Lung (tissue), 12 donors: ENCODE measurements around the gene ESPN. TPM values are rescaled to one million over a fixed set of nuclear protein-coding genes. Genes with fewer than 3 reads are reported as not detected.
"Not testable (repeated sequence)": the region's sequence is repeated elsewhere in the genome, so short reads cannot be mapped to it uniquely, and the experiment has no call there.

ENCODE experiments used
- ATAC-seq: fragments of 200-7000 bp; cut with Tn5 transposase; one replicate; pipeline ENCODE4 v1.9.1; 2020; ENCODE audit warnings: moderate number of reproducible peaks; ENCODE audit not compliant: insufficient read depth, low FRiP score
- DNase-seq, 3 donors: peaks; one replicate each; pipeline ENCODE4 v3.0.0-alpha.2; 2013 to 2017
- H3K27ac ChIP-seq, 2 donors: one replicate each; pipeline ENCODE4 v1.5.1; 2013; ENCODE audit warnings: mild to moderate bottlenecking in 2 of 2, moderate library complexity in 2 of 2, control low read depth in 1 of 2, inconsistent platforms in 1 of 2, low read depth in 1 of 2, low read length in 1 of 2
- H3K27me3 ChIP-seq, 3 donors: one replicate each; pipeline ENCODE4 v1.5.1; 2013; ENCODE audit warnings: low read length in 2 of 3; ENCODE audit not compliant: control insufficient read depth in 3 of 3, insufficient read depth in 3 of 3
- H3K36me3 ChIP-seq, 4 donors: one replicate each; pipeline ENCODE4 v1.5.1; 2013; ENCODE audit warnings: low read length in 4 of 4, mild to moderate bottlenecking in 1 of 4, moderate library complexity in 1 of 4; ENCODE audit not compliant: control insufficient read depth in 4 of 4, insufficient read depth in 4 of 4
- H3K4me1 ChIP-seq, 5 donors: one replicate each; pipeline ENCODE4 v1.5.1; 2013; ENCODE audit warnings: low read length in 5 of 5, mild to moderate bottlenecking in 2 of 5, moderate library complexity in 1 of 5; ENCODE audit not compliant: control insufficient read depth in 5 of 5, insufficient read depth in 5 of 5
- H3K4me3 ChIP-seq: one replicate; pipeline ENCODE4 v1.5.1; 2013; ENCODE audit warnings: mild to moderate bottlenecking, control low read depth, moderate library complexity
- H3K9ac ChIP-seq, 2 donors: one replicate each; pipeline ENCODE4 v1.5.1; 2013; ENCODE audit warnings: low read length in 2 of 2, control low read depth in 1 of 2; ENCODE audit not compliant: insufficient read depth in 1 of 2
- H3K9me3 ChIP-seq, 4 donors: one replicate each; pipeline ENCODE4 v1.5.1; 2013; ENCODE audit warnings: low read length in 3 of 4, mild to moderate bottlenecking in 1 of 4, moderate library complexity in 1 of 4; ENCODE audit not compliant: control insufficient read depth in 4 of 4, insufficient read depth in 3 of 4
- CTCF ChIP-seq: IDR thresholded peaks from 2 replicates; pipeline ENCODE4 v1.5.1; 2012; ENCODE audit warnings: mild to moderate bottlenecking; ENCODE audit errors: control extremely low read depth, extremely low read depth
- WGBS, 2 donors: extraction: QIAGEN DNeasy Blood & Tissue Kit; methylation state at CpG; one replicate each; pipeline ENCODE4 v1.1.7; 2013; 5-methylcytosine and 5-hydroxymethylcytosine counted together
- polyA plus RNA-seq, 2 donors: library from polyadenylated mRNA; stranded (reverse); fragments of 200-250 nt; gene quantifications; one replicate each; pipeline ENCODE4 v1.2.1, GENCODE V29; 2013
- total RNA-seq, 2 donors: library from RNA; depleted of rRNA in 1 of 2; stranded (reverse); fragments of >200 nt in 1 of 2; gene quantifications; one replicate each; pipeline ENCODE4 v1.2.1, GENCODE V29; 2014 to 2021
- donor health status: control.
- donor health status: control.
- donor health status: Bipolar disorder and iron deficiency.
- donor health status: healthy.
- donor health status: DM: yes; HTN: yes; CAD: no.

Gene ESPN
- total and polyA plus RNA-seq, 4 donors: 2.1 to 20.8 (median 7.4) TPM

GRCh38 chr1:6491966-6492365, 67.4 kb downstream of the ESPN start:
- Histone ChIP-seq H3K9ac (no peak overlapping the region), H3K36me3 (no peaks in the 10 kb centered on the region), H3K9me3 (no peaks in the 10 kb centered on the region), H3K4me1 (peaks cover 0 to 18% (median 7%) of the 10 kb centered on the region in 5 donors), H3K27ac (peak overlapping the region in 1 of 2 donors; percentile 17), H3K27me3 (no peaks in the 10 kb centered on the region), H3K4me3 (no peak overlapping the region)
- no peak for ATAC-seq
- no peak for TF ChIP-seq CTCF
- WGBS, 2 donors: 76 to 80% methylated on average over 10 of the region's 10 CpGs
- no peak for DNase-seq

- WGBS, 2 donors: 88 to 95% methylated on average over 4 of the region's 4 CpGs
- H3K9ac ChIP-seq, H3K36me3 ChIP-seq, H3K27me3 ChIP-seq, DNase-seq, H3K9me3 ChIP-seq, H3K27ac ChIP-seq, ATAC-seq, H3K4me3 ChIP-seq: not testable (repeated sequence)
- peaks cover 0 to 18% (median 10%) of the 10 kb centered on the region in 5 donors for H3K4me1 ChIP-seq
Observed at GRCh38 chr1:6493834-6494223, 69.3 kb downstream of the ESPN start.

- H3K9ac ChIP-seq: no peak overlapping the region
- no peak overlapping the region for H3K27ac ChIP-seq
- TF ChIP-seq CTCF: no peak
- H3K36me3 ChIP-seq: no peaks in the 10 kb centered on the region
- ATAC-seq (no peak), DNase-seq (no peak)
- H3K4me3 ChIP-seq: no peak overlapping the region
- H3K9me3 ChIP-seq: no peaks in the 10 kb centered on the region
- H3K4me1 ChIP-seq: peaks cover 0 to 18% (median 10%) of the 10 kb centered on the region in 5 donors
- 88 to 90% methylated on average over 4 of the region's 4 CpGs for WGBS, 2 donors
- no peaks in the 10 kb centered on the region for H3K27me3 ChIP-seq
Observed at GRCh38 chr1:6494627-6495026, 70.1 kb downstream of the ESPN start.

GRCh38 chr1:6495041-6495441, 70.5 kb downstream of the ESPN start:
- WGBS, 2 donors: 38 to 45% methylated on average over 12 to 13 of the region's 13 CpGs
- DNase-seq: no peak

More at GRCh38 chr1:6495041-6495441, 70.5 kb downstream of the ESPN start:
- Histone ChIP-seq H3K27ac (no peak overlapping the region), H3K9ac (no peak overlapping the region), H3K9me3 (no peaks in the 10 kb centered on the region), H3K36me3 (no peaks in the 10 kb centered on the region), H3K4me3 (no peak overlapping the region), H3K4me1 (peaks cover 0 to 16% (median 10%) of the 10 kb centered on the region in 5 donors), H3K27me3 (no peaks in the 10 kb centered on the region)
- TF ChIP-seq CTCF: no peak
- ATAC-seq: no peak
